ENCODE results near the gene CRACR2B. TPM values are rescaled to one million over a fixed set of nuclear protein-coding genes. Genes with fewer than 3 reads are reported as not detected.

CRACR2B gene
- polyA plus RNA-seq, 6 donors from 2014 or later, result 0.41 to 1.00 (median 0.55) TPM; not detected in 3

GRCh38 chr11:798093-798713 lies 29.5 kb upstream of the CRACR2B start, which contains the start of gene SLC25A22:
Gene SLC25A22 (minus strand): TSS chr11:798281. CDS start chr11:795006, 3,275 bp downstream.
- peak; percentile 56 to 67 for ATAC-seq (ENCODE audit: low read depth in 2 of 2)
- H3K27me3 Mint-ChIP-seq, result no peaks in the 10 kb centered on the region

DNA sequence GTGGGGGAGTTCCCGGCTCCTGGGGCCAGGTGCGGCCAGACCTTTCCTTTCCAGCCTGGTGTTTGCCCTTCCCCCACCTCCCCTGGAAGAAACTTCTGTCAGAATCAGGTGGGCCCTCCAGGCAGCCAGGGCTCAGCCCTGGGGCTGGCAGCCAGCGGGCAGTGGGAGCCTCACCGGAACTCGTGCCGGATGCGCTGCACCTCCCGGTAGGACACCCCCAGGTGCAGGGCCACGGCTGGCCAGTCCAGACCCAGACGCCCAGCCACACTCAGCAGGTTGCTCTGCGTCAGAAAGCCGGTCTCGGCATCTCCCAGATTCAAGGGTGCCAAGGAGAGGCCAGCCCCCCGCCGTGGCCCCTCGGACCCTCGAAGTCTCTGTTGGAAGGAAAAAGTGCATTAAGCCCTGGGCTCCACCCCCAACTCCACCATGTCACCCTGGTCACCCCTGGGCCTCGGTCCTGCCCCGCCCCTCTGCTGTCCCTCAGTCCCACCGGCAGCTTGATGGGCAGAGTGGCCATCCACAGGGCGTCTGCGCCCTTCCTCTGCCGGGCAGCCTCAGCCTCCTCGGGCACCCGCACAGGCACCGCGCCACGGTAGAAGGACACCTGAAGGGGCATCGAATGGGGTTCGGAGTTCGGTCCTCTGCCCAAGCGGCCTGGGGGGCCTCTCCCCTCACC lies 27.9 kb upstream of the CRACR2B start:
- peak overlapping the region in 2 of 8 donors; percentile 12 to 96 for H3K4me3 Mint-ChIP-seq
- ATAC-seq (ENCODE audit: low read depth in 2 of 2) (no peak), DNase-seq (no peak)
- H3K27me3 Mint-ChIP-seq, result no peaks in the 10 kb centered on the region
- peaks cover 13 to 19% (median 16%) of the 10 kb centered on the region in 3 donors for H3K4me1 Mint-ChIP-seq
- no peaks in the 10 kb centered on the region for H3K9me3 Mint-ChIP-seq
- H3K36me3 Mint-ChIP-seq, result no peaks in the 10 kb centered on the region
- H3K27ac Mint-ChIP-seq, result no peak overlapping the region

More at GRCh38 chr11:798093-798713, 29.5 kb upstream of the CRACR2B start, which contains the start of gene SLC25A22:
- Mint-ChIP-seq H3K4me1 (peaks cover 8 to 17% (median 13%) of the 10 kb centered on the region in 3 donors), H3K4me3 (peak within 1 kb of the TSS; percentile 86 to 98 (median 96)), H3K27ac (peak within 1 kb of the TSS; percentile 84 to 98 (median 94)), H3K9me3 (no peaks in the 10 kb centered on the region), H3K36me3 (no peaks in the 10 kb centered on the region)
- DNase-seq, result peak; percentile 92

- Mint-ChIP-seq H3K27me3 (no peaks in the 10 kb centered on the region), H3K9me3 (no peaks in the 10 kb centered on the region), H3K4me1 (peaks cover 13 to 18% (median 16%) of the 10 kb centered on the region in 3 donors), H3K27ac (no peak overlapping the region), H3K36me3 (no peaks in the 10 kb centered on the region), H3K4me3 (peak overlapping the region in 2 of 8 donors; percentile 12 to 96)
- DNase-seq (no peak), ATAC-seq (ENCODE audit: low read depth in 2 of 2) (no peak)
Measured at GRCh38 chr11:800473-800872, 27.2 kb upstream of the CRACR2B start.

DNA sequence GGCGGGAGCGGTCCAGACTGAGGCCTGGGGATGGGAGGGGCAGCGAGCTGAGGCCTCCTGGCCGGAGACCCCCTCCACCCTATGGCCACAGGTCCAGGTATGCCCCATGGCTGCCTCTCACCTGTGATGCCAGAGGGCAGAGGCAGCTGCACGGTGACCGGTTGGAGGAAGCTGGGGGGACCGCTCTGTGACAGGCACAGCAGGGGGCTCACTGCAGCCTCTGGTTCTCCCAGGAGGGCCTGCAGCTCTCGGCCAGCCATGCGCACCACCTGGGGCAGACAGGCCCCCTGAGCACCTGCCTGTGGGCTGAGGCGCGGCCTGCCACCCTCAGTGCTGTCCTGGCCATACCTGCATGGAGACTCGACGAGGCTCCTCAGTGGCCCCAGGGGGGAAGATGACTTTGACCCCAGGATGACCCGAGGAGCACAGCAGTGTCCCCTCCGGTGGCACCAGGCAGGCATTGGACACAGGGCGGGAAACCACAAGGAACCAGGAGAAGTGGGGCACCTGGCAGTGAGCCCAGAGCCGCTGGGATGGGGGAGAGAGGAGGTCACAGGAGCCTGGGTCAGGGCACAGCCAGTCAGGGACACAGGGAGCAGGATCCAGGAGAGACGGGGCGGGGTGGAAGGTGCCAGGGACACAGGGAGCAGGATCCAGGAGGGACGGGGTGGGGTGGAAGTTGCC lies 26.5 kb upstream of the CRACR2B start:
- no peak overlapping the region for H3K27ac Mint-ChIP-seq
- ATAC-seq (ENCODE audit: low read depth in 2 of 2) (no peak), DNase-seq (no peak)
- no peaks in the 10 kb centered on the region for H3K27me3 Mint-ChIP-seq
- H3K36me3 Mint-ChIP-seq, result no peaks in the 10 kb centered on the region
- H3K4me1 Mint-ChIP-seq, result peaks cover 9 to 16% (median 12%) of the 10 kb centered on the region in 3 donors
- no peaks in the 10 kb centered on the region for H3K9me3 Mint-ChIP-seq
- peak overlapping the region in 1 of 8 donors; percentile 22 for H3K4me3 Mint-ChIP-seq

DNA sequence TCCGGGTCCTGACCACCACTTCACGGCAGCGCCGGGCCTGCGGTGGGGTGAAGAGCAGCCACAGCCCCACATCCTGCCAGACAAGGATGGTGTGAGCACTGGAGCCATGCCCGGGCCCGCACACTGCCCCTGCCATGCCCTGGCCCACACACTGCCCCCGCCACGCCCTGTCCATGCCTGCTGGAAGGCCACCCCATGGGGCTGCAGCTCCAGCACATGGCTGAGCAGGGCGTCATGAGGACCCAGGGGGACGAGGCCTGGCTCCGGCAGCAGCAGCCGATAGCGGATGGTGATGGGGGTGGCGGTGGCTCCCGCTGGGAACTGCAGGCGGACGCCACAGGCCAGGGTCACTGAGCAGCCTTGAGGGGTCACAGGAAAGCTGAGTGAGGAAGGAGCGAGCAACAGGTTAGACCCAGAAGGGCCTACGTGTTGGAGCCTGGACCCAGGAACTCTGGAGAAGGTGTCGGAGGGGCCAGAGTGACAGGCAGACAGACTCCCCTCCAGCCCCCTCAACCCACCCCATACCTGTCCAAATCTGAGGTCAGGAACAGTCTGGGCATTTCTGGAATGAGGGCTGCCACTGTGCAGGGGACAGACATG lies 25.6 kb upstream of the CRACR2B start:
- Mint-ChIP-seq H3K27me3 (no peaks in the 10 kb centered on the region), H3K36me3 (no peaks in the 10 kb centered on the region), H3K9me3 (no peaks in the 10 kb centered on the region), H3K4me3 (peak overlapping the region in 1 of 8 donors; percentile 16), H3K27ac (no peak overlapping the region), H3K4me1 (peaks cover 6 to 14% (median 8%) of the 10 kb centered on the region in 3 donors)
- DNase-seq, result no peak
- no peak for ATAC-seq (ENCODE audit: low read depth in 2 of 2)

DNA sequence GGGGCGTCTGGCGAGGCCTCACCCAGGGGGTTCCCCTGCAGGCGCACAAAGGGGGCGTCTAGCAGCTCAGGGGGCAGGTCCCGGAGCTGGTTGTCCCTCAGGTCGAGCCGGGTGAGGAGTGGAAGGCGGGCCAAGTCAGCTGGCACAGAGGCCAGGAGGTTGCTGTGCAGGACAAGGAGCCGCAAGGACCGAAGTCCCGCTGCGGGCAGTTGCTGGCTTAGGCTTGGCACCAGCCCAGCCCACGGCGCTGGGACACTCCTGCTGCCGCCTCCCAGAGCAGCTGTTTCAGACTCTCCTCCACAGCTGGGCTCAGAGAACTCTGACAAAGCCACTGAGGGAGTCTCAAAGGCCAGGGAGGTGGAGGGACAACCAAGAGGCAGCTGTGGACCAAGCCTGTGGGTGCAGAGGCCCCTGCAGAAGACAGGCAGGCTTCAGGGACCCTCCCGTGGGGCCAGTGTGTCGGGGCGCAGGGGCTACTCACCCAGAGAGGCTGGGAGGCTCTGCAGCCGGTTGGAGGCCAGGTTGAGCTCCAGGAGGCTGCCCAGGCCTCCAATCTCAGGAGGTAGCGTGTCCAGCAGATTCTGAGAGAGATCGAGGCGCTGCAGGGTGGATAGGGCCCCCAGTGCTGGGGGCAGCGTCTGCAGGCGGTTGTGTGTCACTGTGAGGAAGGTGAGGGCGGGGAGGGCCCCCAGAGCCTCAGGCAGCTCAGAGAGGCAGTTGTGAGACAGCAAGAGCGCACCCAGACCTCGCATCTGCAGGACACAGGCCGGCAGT lies 24.8 kb upstream of the CRACR2B start:
- H3K4me1 Mint-ChIP-seq, result peaks cover 6 to 17% (median 10%) of the 10 kb centered on the region in 3 donors
- no peaks in the 10 kb centered on the region for H3K9me3 Mint-ChIP-seq
- DNase-seq (no peak), ATAC-seq (ENCODE audit: low read depth in 2 of 2) (no peak)
- H3K4me3 Mint-ChIP-seq, result peak overlapping the region in 4 of 8 donors; percentile 15 to 79 (median 54)
- H3K36me3 Mint-ChIP-seq, result no peaks in the 10 kb centered on the region
- H3K27ac Mint-ChIP-seq, result peak overlapping the region in 1 of 6 donors; percentile 47
- no peaks in the 10 kb centered on the region for H3K27me3 Mint-ChIP-seq

- Mint-ChIP-seq H3K27me3 (no peaks in the 10 kb centered on the region), H3K4me3 (peak overlapping the region in 5 of 8 donors; percentile 51 to 79 (median 78)), H3K9me3 (no peaks in the 10 kb centered on the region), H3K4me1 (peaks cover 8 to 20% (median 14%) of the 10 kb centered on the region in 3 donors), H3K27ac (no peak overlapping the region), H3K36me3 (no peaks in the 10 kb centered on the region)
- no peak for DNase-seq
- ATAC-seq (ENCODE audit: low read depth in 2 of 2), result no peak
Measured at GRCh38 chr11:803467-803742, 24.3 kb upstream of the CRACR2B start.

DNA sequence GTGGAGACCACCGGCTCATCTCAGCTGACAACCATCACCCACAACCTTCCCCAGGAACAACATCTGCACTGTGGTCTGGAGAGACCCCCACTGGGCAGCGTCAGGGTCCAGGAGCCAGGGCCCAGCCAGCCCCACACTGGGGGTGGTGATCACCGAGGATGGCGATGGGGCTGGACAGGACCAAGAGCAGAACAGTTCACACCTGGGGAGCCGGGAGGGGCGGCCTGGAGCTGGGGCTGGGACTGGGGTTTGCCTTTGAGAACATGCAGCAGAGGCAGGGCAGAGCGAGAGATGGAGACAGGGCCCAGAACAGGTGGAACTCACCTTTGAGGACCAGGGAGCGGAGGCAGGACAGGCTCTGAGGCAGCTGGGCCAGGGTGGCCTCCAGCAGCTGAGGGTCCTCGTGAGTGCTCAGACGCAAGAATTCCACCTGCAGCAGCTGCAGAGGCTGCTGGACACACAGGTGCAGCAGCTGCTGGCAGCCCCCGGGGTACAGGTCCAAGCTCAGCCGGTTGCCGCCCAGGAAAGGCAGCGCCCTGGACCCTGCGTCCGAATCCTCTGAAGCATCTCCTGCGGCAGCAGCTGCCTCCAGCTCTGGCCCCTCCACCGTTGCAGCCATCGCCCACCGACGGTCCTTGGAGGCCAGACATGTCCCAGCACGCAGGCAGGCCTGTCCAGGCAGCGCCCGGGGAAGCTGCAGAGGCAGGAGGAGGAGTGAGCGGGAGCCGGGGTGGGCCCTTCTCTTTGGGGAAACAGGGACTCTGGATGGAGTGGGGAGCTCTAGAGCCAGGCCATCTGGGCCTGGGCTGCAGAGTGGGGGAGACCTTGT lies 23.7 kb upstream of the CRACR2B start:
- ATAC-seq (ENCODE audit: low read depth in 2 of 2) (no peak), DNase-seq (no peak)
- H3K4me1 Mint-ChIP-seq, result peaks cover 11 to 25% (median 19%) of the 10 kb centered on the region in 3 donors
- no peaks in the 10 kb centered on the region for H3K27me3 Mint-ChIP-seq
- H3K9me3 Mint-ChIP-seq, result no peaks in the 10 kb centered on the region
- peak overlapping the region in 3 of 6 donors; percentile 50 to 87 (median 74) for H3K27ac Mint-ChIP-seq
- peak overlapping the region; percentile 68 to 87 (median 80) for H3K4me3 Mint-ChIP-seq
- H3K36me3 Mint-ChIP-seq, result no peaks in the 10 kb centered on the region

DNA sequence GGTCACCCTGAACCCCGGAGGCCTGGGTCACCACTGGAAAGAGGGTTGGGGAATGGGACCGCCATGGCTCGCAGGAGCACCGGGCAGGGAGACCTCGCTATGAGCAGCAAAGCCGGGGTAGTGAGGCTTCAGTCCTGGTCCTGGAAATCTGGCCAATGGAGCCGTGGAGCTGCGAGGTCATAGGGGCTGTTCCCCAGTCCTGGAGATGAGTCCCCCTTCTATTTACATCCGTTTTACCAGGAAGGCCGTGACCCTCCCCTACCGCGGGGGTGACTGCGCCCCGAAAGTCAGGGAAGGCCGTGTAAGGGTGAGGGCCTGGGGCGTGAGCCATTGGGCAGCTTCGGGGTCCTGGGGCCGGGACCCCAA lies 23.1 kb upstream of the CRACR2B start:
- Mint-ChIP-seq H3K27me3 (no peaks in the 10 kb centered on the region), H3K9me3 (no peaks in the 10 kb centered on the region), H3K4me3 (peak overlapping the region; percentile 78 to 87 (median 83)), H3K36me3 (no peaks in the 10 kb centered on the region), H3K27ac (peak overlapping the region in 2 of 6 donors; percentile 50 to 87), H3K4me1 (peaks cover 12 to 26% (median 19%) of the 10 kb centered on the region in 3 donors)
- no peak for DNase-seq
- no peak for ATAC-seq (ENCODE audit: low read depth in 2 of 2)

- Mint-ChIP-seq H3K4me1 (peaks cover 22 to 48% (median 43%) of the 10 kb centered on the region in 3 donors), H3K36me3 (no peaks in the 10 kb centered on the region), H3K4me3 (peak overlapping the region; percentile 86 to 99 (median 97)), H3K27ac (peak overlapping the region; percentile 92 to 99 (median 98)), H3K9me3 (no peaks in the 10 kb centered on the region), H3K27me3 (no peaks in the 10 kb centered on the region)
- no peak for ATAC-seq (ENCODE audit: low read depth in 2 of 2)
- no peak for DNase-seq
Measured at GRCh38 chr11:808427-809286, 19.1 kb upstream of the CRACR2B start.

DNA sequence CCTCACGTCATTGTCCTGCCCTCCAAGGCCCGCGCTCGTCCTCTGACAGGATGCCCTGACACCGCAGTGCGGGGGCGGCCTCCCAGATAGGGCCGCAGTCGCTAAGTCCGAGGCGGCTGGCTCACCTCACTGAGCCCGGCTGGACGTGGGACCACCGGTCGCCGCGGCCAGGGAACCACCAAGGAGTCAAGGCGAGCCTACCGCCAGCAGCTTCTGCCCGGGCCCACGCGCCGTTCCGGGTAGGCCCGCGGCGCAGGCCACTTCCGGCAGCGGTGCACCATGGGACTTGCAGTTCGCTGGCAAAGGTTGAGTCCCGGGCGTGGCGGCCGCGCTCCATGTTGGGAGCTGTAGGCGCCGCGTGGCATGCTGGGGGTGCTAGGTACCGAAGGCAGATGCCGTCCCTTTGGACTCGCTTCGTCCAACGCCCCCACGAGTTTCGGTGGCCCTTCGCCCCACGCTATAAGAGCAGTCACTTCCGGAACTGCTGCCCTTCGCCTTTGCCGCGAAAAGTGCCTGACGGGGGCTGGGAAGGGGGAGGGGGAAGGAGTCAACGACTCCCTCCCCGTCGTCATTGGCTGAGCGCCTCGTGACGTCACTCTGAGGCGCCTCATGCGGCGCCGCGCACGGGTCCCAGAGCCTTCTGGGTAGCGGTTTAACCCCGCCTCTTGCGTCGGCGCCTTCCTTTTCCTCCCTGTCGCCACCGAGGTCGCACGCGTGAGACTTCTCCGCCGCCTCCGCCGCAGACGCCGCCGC lies 18.3 kb upstream of the CRACR2B start, which contains the start of gene RPLP2:
RPLP2 (plus strand) TSS at position 681 of the 753 bp plus-strand sequence. CDS start 268 bp downstream, outside the sequence.
- no peaks in the 10 kb centered on the region for H3K27me3 Mint-ChIP-seq
- no peaks in the 10 kb centered on the region for H3K36me3 Mint-ChIP-seq
- H3K9me3 Mint-ChIP-seq, result no peaks in the 10 kb centered on the region
- H3K27ac Mint-ChIP-seq, result peak within 1 kb of the TSS; percentile 94 to 99 (median 99)
- peak; percentile 83 for ATAC-seq (ENCODE audit: low read depth in 2 of 2)
- peaks cover 24 to 42% (median 41%) of the 10 kb centered on the region in 3 donors for H3K4me1 Mint-ChIP-seq
- peak within 1 kb of the TSS; percentile 86 to 99 (median 97) for H3K4me3 Mint-ChIP-seq
- DNase-seq, result peak; percentile 97
